Type B pancreatic cell (in vitro differentiated cells): ENCODE data around the gene C11orf24. TPM values are rescaled to one million over a fixed set of nuclear protein-coding genes. Genes with fewer than 3 reads are reported as not detected.
A peak's percentile ranks its signal among the peaks of the same experiment; 100 is the strongest.

ENCODE experiments used
- DNase-seq: peaks from one replicate; pipeline ENCODE4 v3.0.0; 2021; ENCODE audit warnings: mixed read lengths; ENCODE audit not compliant: unreplicated experiment; ENCODE audit errors: extremely low spot score
- H3K27ac Mint-ChIP-seq: 2 replicates; pipeline ENCODE4 v1.8.0; 2021; ENCODE audit warnings: mild to moderate bottlenecking, mixed read lengths
- H3K27me3 Mint-ChIP-seq: 2 replicates; pipeline ENCODE4 v1.8.0; 2021; ENCODE audit warnings: mixed read lengths
- H3K36me3 Mint-ChIP-seq: 2 replicates; pipeline ENCODE4 v1.8.0; 2021; ENCODE audit warnings: mixed read lengths
- H3K4me1 Mint-ChIP-seq: one replicate; pipeline ENCODE4 v1.8.0; 2021; ENCODE audit warnings: mixed read lengths; ENCODE audit not compliant: unreplicated experiment
- H3K4me3 Mint-ChIP-seq: 2 replicates; pipeline ENCODE4 v1.8.0; 2021; ENCODE audit warnings: mild to moderate bottlenecking, mixed read lengths
- H3K9me3 Mint-ChIP-seq: 2 replicates; pipeline ENCODE4 v1.8.0; 2021; ENCODE audit warnings: mixed read lengths
- CTCF ChIP-seq: fragments of 200-600 bp; sonication (generic); conservative IDR thresholded peaks from 2 replicates; pipeline ENCODE4 v1.5.0; 2021; ENCODE audit warnings: antibody characterized with exemption, mild to moderate bottlenecking
- total RNA-seq: library from RNA; stranded (reverse); gene quantifications from 2 replicates; pipeline ENCODE4 v1.2.1, GENCODE V29; 2021; ENCODE audit warnings: low replicate concordance

C11orf24 gene
- total RNA-seq, 1 donor from 2014 or later: 45.4 TPM

GRCh38 chr11:68261006-68261405, 10.8 kb downstream of the C11orf24 start:
- Mint-ChIP-seq H3K4me3 (no peak overlapping the region), H3K27ac (no peak overlapping the region), H3K36me3 (peaks cover 16% of the 10 kb centered on the region), H3K4me1 (peaks cover 13% of the 10 kb centered on the region), H3K9me3 (no peaks in the 10 kb centered on the region), H3K27me3 (no peaks in the 10 kb centered on the region)
- TF ChIP-seq CTCF: no peak
- no peak for DNase-seq

- no peaks in the 10 kb centered on the region for H3K27me3 Mint-ChIP-seq
- H3K4me3 Mint-ChIP-seq: no peak overlapping the region
- no peak for DNase-seq
- H3K27ac Mint-ChIP-seq: no peak overlapping the region
- H3K9me3 Mint-ChIP-seq: no peaks in the 10 kb centered on the region
- H3K36me3 Mint-ChIP-seq: peaks cover 16% of the 10 kb centered on the region
- H3K4me1 Mint-ChIP-seq: peaks cover 13% of the 10 kb centered on the region
- no peak for TF ChIP-seq CTCF
Observed at GRCh38 chr11:68260484-68260883, 11.3 kb downstream of the C11orf24 start.

- H3K27me3 Mint-ChIP-seq: no peaks in the 10 kb centered on the region
- H3K9me3 Mint-ChIP-seq: no peaks in the 10 kb centered on the region
- H3K27ac Mint-ChIP-seq: no peak overlapping the region
Observed at GRCh38 chr11:68259122-68259959, 12.4 kb downstream of the C11orf24 start.

GRCh38 chr11:68258363-68258765, 13.4 kb downstream of the C11orf24 start:
- Mint-ChIP-seq H3K27me3 (no peaks in the 10 kb centered on the region), H3K9me3 (no peaks in the 10 kb centered on the region), H3K36me3 (peaks cover 9% of the 10 kb centered on the region), H3K27ac (no peak overlapping the region), H3K4me1 (peaks cover 13% of the 10 kb centered on the region), H3K4me3 (no peak overlapping the region)
- no peak for DNase-seq
- no peak for TF ChIP-seq CTCF

More at GRCh38 chr11:68259122-68259959, 12.4 kb downstream of the C11orf24 start:
- H3K4me1 Mint-ChIP-seq: peaks cover 13% of the 10 kb centered on the region
- no peak for TF ChIP-seq CTCF
- H3K36me3 Mint-ChIP-seq: peaks cover 9% of the 10 kb centered on the region
- no peak for DNase-seq
- H3K4me3 Mint-ChIP-seq: no peak overlapping the region

- H3K4me3 Mint-ChIP-seq: no peak overlapping the region
- no peaks in the 10 kb centered on the region for H3K9me3 Mint-ChIP-seq
- H3K27ac Mint-ChIP-seq: peak overlapping the region; percentile 50
- DNase-seq: peak; percentile 95
- TF ChIP-seq CTCF: peak; percentile 93
- H3K4me1 Mint-ChIP-seq: peaks cover 13% of the 10 kb centered on the region
- H3K27me3 Mint-ChIP-seq: no peaks in the 10 kb centered on the region
- peaks cover 4% of the 10 kb centered on the region for H3K36me3 Mint-ChIP-seq
Observed at GRCh38 chr11:68257477-68258362, 14.1 kb downstream of the C11orf24 start.
